Activated naive CD4-positive, alpha-beta T cell (primary cell): ENCODE measurements around the gene FBXL4.

Experiments used
- DNase-seq, 4 experiments: peaks; one replicate each; lab custom pipeline; 2025; lab: John Stamatoyannopoulos, UW

The FBXL4 gene

DNA sequence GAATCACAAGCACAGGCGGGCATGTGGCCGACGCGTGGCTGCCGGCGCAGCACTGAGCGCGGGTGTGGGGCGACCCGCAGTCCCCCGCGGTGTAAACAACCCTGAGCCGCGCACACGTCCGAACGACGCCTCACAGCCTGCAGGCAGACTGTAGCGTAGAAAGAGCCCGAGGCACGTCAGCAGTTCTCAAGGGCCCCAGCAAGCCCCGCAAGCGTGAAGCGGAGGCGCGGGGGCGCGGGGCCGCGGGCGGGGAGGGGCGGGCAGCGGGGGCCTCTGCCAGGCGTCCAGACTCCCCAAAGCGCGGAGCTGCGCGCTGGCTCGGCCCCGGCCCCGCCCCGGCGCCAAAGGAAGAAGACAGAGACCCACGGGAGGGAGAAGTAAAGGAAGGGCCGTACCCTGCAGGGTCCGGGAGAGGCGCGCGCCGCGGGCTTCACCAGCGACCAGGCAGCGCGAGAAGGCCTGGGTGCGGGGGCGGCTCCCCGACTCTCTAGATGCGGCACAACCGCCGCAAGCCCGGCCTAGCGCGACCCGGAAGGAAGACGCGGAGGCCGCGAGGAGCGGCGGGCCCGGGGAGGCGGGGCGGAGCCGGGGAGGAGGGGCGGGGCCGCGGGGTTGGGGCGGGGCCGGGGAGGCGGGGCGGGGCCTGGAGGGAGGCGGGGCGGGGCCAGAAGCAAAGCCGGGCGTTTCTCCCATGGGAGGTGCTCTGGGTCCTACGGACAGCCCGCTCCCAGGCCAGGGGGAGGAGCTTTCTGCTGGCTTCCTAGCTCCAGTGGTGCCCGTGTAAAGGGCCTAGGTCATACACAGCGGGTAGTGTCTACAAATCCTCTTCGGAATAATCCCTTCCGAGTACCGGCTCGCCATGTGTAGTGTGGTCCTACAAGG lies at the start of gene FBXL4:
Gene FBXL4, minus strand, starts transcription at position 536 of the 882 bp plus-strand sequence. CDS start 20,958 bp downstream, outside the sequence.
- peak; percentile 60 to 69 (median 61) for DNase-seq

DNA sequence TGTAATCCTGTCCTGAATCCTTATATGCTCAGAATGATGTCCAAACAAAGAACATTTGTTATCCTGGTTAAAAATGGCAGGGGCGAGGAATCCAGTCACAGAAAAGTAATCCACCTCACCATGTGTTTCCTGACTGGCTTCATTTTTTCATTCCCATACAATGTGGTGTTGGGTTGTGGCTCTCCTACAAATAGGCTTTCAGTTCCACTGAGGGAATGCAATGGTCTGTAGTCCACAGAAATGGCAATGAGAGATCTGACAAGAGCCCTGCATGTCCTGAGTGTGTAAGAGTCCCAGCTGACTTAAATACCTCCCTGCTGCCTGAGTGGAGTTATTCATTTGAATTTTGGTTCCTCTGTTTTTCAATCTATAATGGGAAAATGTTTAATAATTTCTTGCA lies 47.4 kb upstream of the FBXL4 start:
- no peak for DNase-seq

DNA sequence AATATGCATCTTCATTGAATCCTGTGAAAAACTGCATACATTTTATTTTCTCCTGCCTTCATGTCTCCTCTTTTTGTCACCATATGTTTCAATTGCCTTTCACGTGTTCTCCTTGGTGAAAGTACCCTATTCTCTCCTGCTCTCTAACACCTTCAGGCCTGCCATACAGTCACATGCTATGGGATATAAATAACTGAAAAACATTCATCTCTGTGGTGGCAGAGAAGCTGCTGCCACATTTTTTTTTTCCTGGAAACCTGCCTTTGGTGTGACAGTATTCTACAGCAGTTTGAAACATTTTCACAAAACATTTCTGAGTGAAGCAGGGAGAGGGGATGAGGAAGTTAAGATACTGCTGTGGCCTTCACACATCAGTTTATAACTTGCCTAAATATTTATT lies 44.8 kb upstream of the FBXL4 start:
- DNase-seq, result no peak

DNA sequence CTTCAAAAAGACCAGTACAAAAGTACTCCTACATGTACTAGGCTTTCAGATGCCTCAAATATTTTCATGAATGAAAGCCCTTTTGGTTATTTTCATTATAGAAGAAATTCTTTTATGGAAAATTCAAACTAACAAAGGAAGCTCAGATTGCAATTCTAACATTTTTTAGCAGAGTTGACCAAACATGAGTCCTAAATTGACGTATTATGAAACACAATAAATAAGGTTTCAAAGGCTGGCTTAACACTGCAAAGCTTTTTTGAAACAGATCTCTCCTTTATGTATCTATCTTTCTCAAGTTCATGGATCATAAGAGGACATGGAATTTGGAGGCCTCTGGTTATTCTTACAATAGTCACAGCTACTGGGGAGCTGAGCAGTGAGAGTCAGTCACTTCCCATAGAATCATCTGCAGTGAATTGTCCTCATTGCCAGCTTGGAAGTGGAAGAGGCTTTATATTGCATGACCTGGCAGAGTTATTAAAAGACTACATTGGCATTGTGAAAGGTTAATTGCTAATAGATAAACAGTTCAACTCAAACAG lies 38.4 kb upstream of the FBXL4 start:
- DNase-seq, result no peak

DNA sequence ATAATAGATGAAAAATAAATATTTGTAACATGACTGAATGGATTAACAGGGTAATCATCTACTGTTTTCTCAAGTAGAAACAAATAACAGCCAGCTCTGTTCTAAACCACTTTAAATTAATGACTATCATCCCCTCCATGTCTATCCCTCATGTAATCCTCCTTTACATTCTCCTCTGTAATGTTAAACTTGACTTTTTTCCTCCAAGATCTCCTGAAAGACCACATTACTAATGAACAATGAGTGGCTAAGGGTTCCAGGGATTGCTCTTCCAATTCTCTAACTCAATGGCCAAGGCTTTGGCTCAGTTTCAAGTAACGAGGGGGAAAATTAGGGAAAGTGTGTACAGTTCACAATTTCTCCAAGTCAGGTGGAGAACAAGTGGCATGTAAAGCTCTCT lies 37.6 kb upstream of the FBXL4 start:
- no peak for DNase-seq

DNA sequence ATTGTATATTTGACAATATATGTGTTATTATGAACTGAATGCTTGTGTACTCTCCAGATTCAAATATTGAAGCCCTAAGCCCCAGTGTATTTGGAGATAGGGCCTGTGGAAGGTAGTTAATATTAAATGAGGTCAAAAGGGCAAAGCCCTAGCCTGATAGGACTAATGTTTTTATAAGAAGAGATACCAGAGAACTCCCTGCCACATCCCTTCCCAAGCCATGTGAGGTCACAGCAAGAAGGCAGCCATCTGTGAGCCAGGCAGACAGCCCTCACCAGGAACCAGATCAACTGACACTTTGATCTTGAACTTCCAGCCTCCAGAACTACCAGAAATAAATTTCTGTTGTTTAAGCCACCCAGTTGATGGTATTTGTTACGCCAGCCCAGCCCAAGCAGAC lies 36.4 kb upstream of the FBXL4 start:
- no peak for DNase-seq

DNA sequence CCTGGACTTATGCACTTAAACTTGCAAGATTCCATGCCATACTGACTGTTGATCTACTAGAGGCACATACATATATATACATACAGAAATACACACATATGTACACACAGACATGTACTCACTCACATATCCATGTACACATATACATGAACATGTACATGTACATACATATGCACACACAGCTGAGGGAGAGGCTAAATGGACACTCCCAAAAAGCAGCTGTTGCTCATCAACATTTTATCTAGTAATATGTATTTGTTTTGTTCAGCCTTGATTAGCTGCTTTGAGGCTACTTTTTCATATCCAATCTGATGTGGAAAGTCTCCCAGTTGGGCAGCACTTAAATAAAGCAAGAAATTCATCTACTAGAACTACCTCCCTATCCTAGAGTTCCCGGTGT lies 33.7 kb upstream of the FBXL4 start:
- no peak for DNase-seq

DNA sequence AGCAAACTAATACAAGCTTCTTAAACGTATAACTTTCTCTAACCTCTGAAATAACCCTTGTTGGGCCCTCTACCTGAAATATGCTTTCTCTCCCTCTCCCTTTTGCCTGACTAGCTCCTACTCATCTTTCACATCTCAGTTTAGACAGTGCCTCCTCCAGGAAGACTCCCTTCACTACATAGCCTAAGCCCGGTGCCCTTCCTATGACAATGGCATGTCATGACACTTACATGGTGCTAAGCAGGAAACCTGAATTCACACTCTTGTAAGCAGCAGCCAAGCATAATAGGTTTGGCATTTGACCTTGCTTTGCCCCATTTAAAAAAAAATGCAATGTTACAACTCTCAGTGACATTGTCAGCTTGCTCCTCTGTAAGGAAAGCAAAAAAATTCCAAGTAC lies 33.1 kb upstream of the FBXL4 start:
- DNase-seq, result no peak

DNA sequence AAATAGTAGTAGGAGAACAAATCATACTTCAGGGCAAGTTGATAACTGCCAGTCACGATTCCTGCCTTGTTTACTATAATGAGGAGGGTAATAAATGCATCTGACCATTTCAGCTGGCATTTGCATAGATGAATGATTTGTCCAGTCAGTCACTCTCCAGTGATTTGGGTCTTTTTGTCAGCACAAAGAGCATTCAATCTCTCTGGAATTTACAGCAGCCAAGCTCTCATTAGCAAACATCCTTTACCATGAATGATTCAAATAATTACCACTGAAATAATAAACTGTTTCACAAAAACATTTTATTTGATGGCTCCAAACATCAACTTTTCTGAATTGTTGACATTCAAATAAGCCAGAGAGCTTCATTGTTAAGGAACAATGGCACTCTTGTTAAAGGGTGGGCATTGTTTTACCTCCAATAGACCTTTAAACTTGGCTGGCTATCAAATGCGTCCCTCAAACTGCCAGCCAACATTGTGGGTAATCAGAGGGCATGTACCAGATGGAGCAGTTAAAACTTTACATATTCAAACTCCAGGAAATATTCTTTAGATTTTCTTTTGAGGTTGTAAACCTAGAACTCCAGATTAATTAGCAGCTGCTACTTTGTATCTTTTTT lies 30.0 kb upstream of the FBXL4 start:
- DNase-seq, result no peak

DNA sequence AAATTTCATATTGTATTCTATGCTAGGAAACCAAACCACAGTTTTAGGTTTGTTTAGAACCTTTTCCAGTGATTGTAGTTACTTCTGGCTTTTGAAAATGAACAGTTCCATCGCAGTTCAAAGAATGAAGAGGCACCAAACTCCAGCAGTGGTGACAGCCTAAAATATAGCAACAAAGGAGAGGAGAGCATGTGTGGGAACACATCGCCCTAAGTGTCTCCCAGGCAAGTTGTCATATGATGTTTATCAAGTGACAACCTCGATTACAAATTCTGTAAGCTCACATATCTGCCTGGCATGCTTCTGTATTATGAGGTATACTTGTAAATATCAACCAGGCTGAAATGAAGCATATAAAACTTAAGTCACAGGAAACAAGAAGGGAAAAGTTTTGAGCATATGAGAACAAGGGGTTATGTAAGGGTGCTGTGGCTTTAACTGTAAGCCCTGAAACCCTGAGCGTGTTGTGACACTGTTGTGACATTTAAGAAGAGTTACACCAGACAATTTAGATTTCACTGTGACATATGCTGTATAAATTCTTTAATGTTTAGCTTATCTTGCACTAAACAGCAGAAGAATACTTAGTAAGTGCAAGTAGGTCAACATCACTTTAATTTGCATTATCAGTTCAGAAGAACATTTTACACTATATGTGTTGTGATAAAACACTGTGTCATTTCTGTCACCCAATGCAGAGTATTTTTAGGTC lies 29.1 kb upstream of the FBXL4 start:
- DNase-seq, result no peak

DNA sequence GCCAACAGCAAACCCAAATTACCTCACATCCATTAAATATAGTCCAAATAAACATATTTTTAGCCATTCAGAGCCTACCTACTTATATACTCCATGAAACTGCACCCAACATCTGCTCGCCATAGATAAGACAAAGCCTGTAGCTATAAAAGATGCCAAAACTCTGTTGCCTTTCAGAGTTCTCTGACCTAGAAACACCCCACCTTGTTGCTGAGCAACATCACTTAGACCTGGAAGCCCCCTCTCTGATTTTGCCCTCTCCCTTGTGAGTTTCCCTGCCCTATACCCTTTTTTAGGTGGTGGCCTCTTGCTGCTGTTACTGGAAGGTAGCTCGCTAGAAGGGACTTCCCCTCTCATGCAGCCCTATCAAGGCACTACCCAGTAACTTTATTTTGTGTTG lies 27.7 kb upstream of the FBXL4 start:
- DNase-seq, result no peak

DNA sequence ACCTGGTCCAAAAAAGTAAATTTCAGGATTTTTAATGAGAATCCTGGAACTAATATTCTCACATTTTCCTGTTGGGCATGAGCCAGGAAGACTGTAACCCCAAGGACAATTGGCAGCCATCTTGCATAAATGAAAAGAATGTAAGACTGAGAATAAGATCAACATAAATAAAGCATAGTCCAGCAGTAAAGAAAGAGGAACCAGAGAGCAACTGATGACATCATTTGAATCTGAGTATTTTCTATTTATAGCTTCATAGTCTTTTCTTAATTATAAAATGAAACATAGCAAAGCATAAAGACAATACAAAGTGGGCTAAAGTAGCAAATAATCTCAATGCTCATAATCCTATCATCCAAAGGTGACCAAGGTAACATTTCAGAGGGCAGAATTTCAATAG lies 26.6 kb upstream of the FBXL4 start:
- no peak for DNase-seq

DNA sequence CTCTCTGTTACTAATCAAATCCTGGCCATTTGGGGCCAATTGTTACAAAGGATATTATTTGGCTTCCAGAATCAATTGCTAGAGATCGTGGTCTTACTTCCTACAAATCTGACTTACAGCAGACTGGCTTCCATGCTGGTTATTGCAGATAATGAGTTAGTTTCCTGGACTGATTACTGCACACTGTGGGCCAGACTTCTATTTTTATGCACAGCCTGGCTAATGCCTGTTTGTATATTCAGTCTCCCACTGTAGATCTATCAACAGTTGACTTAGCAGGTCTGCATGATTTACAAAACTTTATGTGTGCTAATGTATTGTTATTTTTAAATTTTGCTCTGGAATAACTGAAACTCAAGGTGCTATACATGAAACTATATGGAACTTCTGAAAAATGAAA lies 25.8 kb upstream of the FBXL4 start:
- DNase-seq, result no peak

DNA sequence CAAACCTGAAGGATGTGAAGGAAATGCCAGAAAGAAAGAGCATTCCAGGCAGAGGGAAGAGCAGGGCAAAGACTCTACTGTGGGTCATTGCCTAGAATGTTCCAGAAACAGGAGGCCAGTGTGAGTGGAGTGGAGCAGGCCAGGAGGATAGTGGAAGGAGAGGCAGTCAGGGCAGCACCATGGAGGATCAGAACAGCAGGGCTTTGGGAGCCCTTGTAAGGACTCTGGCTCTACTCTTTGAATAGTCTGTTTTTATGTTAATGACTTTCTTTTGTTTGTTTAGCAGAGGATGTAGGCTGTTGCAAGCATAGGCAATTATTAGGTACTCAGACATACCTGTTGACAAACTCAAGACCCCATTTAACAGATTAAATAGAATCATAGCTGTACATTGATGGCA lies 23.6 kb upstream of the FBXL4 start:
- DNase-seq, result no peak

DNA sequence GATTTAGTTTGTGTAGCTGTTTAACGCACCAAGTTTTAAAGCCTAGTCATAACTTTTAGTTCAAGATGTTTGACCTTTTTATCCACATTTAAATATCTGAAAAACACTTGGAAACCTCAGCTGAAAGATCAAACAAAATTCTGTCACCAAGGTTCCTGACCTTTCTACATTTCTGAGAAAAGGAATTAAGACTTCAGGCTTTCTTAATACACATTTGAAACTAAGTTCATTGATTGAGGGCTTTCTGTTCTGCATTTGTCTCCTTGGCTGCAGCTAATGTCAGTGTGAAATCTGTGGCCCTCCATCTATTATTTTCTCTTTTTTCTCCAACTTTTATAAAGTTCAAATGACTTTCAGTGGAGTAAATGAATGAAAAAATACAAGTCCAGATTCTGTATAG lies 22.7 kb upstream of the FBXL4 start:
- no peak for DNase-seq

DNA sequence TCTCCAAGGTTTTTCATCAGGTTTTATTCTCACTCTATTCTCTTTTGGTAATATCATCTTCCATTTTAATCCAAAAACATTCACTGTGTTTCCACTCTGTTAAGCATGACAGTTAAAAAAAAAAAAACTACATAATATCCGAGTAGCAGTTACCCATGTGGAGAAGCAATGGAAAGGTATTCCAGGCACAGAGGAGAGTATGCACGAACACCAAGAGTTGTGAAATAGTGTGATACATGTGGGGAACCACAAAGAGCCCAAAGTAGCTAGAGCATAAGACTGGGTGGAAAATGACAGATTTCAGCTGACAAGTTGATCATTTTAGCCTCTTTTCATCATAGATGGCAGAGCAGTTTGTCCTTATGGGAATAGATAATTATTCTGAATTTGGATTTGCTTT lies 19.9 kb upstream of the FBXL4 start:
- DNase-seq, result no peak

DNA sequence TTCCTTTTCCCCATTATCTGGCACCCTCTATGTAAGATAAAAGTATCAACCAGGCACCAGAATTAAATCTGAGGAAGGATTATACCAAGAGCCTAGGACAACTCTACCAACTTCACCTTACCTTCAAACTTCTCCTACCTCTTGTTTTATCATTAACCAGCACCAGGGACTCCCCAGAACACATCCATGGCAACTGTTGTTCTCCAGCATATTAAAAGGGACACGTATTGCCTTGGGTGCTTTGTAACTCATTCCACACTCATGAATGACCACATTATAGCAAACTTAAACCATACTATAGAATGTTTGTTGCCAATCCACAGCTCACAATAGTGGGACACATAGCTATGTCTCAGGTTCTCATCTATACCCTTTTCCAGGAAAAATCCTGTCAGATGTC lies 11.9 kb upstream of the FBXL4 start:
- DNase-seq, result no peak

DNA sequence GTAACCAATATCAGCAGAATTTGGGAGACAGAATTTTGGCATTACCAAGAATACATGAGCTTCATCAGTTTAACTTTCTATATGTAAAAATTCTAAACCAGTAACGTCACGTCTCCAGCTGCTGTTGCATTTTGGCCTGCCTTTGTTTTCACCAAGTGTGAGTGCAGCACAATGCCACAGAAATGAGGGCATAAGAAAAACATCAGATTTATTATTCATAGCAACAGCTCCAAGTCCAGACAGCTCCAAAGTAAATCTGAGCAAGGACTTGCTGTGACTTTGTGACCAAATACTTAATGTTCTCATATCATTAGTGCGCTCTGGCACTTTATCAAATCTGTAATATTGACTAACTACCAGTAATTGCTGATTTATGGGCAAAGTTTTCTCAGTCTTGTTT lies 11.0 kb upstream of the FBXL4 start:
- no peak for DNase-seq

DNA sequence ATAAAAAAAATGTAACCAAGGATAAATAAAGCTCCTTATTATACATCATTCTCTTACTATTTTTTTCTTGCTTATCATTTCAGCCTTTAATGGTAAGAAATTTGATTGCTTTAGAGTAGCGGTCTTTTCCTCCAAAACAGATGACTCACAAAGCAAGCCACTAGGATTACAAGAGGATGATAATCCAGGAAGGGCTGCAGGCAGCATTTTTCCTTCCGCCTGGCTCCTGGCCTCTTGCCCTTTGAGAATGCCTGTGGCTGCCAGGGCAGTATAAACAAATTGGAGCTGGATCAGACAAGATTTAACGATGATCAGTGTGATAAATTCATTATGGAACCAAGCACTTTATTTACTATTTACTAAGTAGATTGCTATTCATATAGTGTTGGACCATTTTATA lies 9.7 kb upstream of the FBXL4 start:
- DNase-seq, result no peak

DNA sequence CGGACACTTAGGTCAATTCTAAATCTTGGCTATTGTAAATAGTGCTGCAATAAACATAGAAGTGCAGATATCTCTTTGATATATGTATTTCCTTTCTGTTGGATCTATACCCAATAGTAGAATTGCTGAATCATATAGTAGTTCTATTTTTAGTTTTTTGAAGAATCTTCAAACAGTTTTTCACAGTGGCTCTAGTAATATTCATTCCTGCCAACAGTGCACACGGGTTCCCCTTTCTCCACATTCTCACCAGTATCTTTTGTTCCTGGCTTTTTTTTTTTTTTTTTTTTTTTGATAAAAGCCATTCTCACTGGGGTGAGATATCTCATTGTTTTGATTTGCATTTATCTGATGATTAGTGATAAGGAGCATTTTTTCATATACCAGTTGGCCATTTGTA lies 1.8 kb upstream of the FBXL4 start:
- DNase-seq, result no peak

DNA sequence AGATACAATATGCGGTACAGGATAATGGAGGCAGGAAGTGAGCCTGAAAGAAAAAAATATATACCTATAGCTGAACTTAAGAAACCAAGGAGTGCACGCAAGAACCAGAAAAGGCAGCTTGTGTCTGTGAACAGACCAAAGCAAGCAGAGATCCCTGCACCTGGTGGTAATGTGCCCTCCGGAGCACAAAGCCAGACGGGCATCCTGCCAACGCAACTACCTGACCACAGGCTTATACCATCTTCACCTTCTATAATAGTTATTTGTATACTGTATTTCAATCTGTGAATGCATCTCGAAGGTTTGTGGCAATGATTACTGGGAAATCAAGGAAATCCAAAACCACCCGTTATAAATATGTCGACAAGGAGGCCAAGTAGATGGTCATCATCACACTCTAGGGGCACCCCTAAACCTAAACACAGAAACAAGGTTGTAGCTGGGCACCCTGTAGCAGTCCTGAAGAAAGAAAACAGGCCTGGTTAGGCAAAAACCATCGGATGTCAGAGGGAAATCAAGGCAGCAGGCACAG lies 801 bp downstream of the FBXL4 start:
- peak in 3 of 4 experiments; percentile 3 to 30 (median 8) for DNase-seq

DNA sequence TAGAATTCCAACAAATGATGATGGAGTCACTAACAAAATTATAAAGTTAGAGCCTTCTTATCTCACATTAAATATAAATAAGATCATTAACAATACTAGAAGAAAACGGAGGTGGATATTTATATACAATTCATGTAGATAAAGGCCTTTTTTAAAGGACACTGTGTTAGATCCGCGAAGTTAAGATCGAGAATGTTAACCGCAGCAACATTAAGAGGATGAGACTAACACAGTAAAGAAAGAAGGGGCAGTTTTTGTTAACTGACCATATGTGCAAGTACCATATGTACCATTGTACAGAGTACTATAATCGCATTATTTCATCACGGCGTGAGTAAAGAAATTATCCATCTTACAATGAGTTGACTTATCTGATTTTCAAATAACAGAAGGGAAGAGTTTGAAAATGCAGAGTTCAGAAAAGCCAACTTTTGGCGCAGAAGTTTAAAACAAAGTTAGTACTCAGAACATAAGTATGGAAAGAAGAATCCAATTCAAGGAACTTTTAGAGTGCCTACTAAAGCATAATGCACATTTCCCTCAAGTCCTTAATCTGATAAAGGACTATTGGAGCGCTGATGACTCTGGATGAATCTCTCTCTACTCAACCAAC lies 1.4 kb downstream of the FBXL4 start:
- no peak for DNase-seq
